HepG2 (cell line): ENCODE measurements around the gene AMBRA1.

Experiments used
- DRAP1 ChIP-seq: IDR thresholded peaks from 2 replicates; pipeline ENCODE4 v1.6.1; 2016; ENCODE audit warnings: missing genetic modification reagents, missing compliant biosample characterization
- POLR2A ChIP-seq, 2 experiments: IDR thresholded peaks; 2 replicates each; pipeline ENCODE4 v1.6.1; 2011; ENCODE audit warnings: low read depth in 2 of 2, low read length in 2 of 2, mild to moderate bottlenecking in 1 of 2, moderate library complexity in 1 of 2; ENCODE audit not compliant: insufficient read depth in 1 of 2
- ZNF274 ChIP-seq: sonication (generic); formaldehyde crosslinking; IDR thresholded peaks from 2 replicates; pipeline ENCODE4 v1.5.1; 2020; ENCODE audit warnings: mild to moderate bottlenecking, missing genetic modification reagents

GRCh38 chr11:46370253-46370652 lies 223.6 kb downstream of the AMBRA1 start:
- no peak for TF ChIP-seq ZNF274 (CRISPR knock-in tag)
- TF ChIP-seq POLR2A (IDR thresholded peaks at IDR 0.05; ENCODE audit: insufficient read depth in 1 of 2, low read depth in 2 of 2, low read length in 2 of 2), result no peak
- no peak for TF ChIP-seq DRAP1
